RWPE1 (cell line): ENCODE results near the gene ABHD17B.

Source experiments
- CTCF ChIA-PET: fragments of 350-600 bp; sonication (Branson Sonifier 250); formaldehyde crosslinking; extraction: SDS; loops from one replicate; lab custom pipeline; 2021; lab: Yijun Ruan, JAX
- POLR2A ChIA-PET: fragments of 400-600 bp; formaldehyde crosslinking; extraction: SDS; loops from one replicate; lab custom pipeline; 2020; ENCODE audit warnings: antibody characterized with exemption; ENCODE audit not compliant: low non-redundant PET; lab: Yijun Ruan, JAX
- DNase-seq: peaks from one replicate; pipeline ENCODE4 v3.0.0; 2012; ENCODE audit warnings: low spot score
- H3K27ac ChIP-seq: fragments of 450-650 bp; 2 replicates; pipeline ENCODE4 v1.5.1; 2017
- TF ChIP-seq, protein P1 (sequence below): fragments of 450-650 bp; conservative IDR thresholded peaks from 2 replicates; pipeline ENCODE4 v1.5.1; 2017; ENCODE audit warnings: low read depth, mild to moderate bottlenecking

ABHD17B gene

DNA sequence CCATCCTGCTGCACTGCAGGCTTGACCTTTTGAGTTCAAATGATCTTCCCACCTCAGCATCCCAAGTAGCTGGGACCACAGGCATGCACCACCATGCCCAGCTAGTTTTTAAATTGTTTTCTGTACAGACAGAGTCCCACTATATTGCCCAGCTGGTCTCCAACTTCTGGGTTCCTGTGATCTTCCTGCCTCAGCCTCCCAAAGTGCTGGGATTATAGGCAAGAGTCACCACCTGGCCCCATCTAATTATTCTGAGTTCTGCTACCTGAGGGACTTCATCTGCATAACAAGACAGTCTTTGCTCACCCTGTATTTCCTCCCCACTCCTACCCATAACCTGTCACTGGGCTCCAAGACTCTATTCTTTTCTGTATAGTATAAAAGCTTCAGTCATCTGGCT lies 88.1 kb downstream of the ABHD17B start:
- no peak overlapping the region for H3K27ac ChIP-seq
- POLR2A ChIA-PET, result no interaction called here
- CTCF ChIA-PET, result no interaction called here
- no peak for DNase-seq
- TF ChIP-seq, protein P1, sequence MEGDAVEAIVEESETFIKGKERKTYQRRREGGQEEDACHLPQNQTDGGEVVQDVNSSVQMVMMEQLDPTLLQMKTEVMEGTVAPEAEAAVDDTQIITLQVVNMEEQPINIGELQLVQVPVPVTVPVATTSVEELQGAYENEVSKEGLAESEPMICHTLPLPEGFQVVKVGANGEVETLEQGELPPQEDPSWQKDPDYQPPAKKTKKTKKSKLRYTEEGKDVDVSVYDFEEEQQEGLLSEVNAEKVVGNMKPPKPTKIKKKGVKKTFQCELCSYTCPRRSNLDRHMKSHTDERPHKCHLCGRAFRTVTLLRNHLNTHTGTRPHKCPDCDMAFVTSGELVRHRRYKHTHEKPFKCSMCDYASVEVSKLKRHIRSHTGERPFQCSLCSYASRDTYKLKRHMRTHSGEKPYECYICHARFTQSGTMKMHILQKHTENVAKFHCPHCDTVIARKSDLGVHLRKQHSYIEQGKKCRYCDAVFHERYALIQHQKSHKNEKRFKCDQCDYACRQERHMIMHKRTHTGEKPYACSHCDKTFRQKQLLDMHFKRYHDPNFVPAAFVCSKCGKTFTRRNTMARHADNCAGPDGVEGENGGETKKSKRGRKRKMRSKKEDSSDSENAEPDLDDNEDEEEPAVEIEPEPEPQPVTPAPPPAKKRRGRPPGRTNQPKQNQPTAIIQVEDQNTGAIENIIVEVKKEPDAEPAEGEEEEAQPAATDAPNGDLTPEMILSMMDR, result no peak

DNA sequence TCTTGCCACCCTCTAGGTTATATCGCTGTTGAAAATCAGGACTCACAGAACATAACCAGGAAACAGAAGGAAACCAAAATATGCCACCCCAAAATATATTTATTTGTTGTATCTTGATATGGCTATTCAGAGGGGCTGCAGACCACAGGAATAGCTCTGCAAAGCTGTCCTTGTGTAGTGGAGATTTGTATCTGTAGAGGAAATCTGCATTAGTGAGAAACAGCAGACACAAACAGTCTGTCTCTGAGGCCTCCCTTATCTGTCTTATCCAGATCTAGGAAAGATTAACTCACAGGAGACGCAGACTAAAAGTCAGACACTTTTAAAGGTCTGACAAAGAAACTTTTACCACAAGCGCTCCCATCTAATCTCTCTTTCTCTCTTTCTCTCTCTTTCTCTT lies 88.5 kb downstream of the ABHD17B start:
- no peak for DNase-seq
- CTCF ChIA-PET, result no interaction called here
- no peak overlapping the region for H3K27ac ChIP-seq
- POLR2A ChIA-PET, result no interaction called here
- TF ChIP-seq, protein P1, result no peak

DNA sequence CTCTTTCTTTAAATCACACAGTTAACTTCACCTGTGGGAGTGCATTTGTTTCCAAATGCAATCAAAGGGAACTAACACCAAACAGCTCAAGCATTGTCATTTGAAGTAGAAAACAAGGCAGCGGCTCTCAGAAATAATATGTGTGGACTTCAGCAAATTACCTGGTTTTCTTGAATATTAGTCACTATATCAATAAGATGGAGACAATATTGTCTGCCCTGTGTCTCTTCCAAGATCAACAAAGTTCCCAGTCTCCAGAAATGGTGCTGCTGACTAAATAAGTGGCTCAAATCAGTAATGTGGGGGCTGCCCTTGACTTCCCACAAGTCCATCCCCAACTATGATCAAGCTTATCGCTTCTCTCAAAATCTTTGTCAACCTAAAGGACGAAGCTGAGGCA lies 89.6 kb downstream of the ABHD17B start:
- TF ChIP-seq, protein P1, result no peak
- POLR2A ChIA-PET, result no interaction called here
- CTCF ChIA-PET, result no interaction called here
- DNase-seq, result no peak
- H3K27ac ChIP-seq, result no peak overlapping the region

DNA sequence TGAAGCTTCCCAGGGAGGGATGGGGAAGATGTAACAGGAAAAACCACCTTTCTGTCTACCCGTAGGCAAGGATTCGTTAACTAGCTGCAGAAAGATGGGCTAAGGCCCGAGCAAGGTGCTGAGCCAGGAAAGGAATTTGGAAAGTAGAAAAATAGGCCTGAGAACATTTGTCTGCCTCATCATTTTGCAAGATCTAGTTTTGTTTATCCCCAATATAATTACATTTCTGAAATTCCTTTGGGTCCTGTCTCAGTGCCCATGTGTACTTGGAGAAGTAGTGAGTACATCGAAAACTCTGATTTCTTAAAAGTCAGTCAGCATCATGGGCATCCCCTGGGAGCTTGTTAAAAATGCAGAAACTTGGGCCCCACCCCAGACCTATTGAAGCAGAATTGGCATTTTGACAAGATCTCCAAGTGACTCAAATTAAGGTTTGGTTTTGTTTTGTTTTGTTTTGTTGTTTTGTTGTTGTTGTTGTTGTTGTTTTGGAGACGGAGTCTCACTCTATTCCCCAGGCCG lies 90.5 kb downstream of the ABHD17B start:
- H3K27ac ChIP-seq, result no peak overlapping the region
- ChIA-PET POLR2A (no interaction called here), CTCF (interaction anchor here (0.7 to 0.8 kb wide), 2 partner anchors 68 to 1565 kb away, joined by 3 read pairs; no protein-coding TSS in a partner anchor)
- TF ChIP-seq, protein P1, result no peak
- no peak for DNase-seq

DNA sequence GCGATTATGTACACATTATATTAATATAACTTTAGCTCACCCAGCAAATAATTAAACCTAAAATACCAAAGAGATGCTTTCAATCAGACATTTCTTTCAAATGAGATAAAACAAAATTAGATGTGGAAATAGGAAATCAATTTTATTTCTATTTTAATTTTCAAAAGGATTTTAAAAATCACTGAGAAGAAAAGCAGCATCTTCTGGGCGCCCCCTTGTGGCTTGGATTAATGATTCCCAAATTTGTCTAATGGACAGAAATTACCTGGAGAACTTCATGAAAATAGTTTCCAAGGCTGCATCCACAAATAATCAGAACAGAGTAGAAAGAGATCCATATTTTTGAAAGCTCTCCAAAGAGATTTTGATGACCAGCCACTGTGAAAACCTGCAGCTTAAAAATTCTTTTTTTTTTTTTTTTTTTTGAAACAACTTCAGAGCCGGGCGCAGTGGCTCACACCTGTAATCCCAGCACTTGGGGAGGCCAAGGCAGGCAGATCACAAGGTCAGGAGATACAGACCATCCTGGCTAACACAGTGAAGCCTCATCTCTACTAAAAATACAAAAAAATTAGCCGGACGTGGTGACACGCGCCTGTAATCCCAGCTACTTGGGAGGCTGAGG lies 91.8 kb downstream of the ABHD17B start:
- CTCF ChIA-PET, result interaction anchor here (0.6 to 1.9 kb wide), 19 partner anchors 8 to 536 kb away, joined by 3 to 11 read pairs (median 4); no protein-coding TSS in a partner anchor
- peak; percentile 42 for DNase-seq
- no peak overlapping the region for H3K27ac ChIP-seq
- TF ChIP-seq, protein P1, result peak; percentile 82
- POLR2A ChIA-PET, result interaction anchor here (0.7 kb wide), 1 partner anchor 92 kb away, joined by 4 read pairs; the partner anchor contains the start of genes ABHD17B and C9orf85

DNA sequence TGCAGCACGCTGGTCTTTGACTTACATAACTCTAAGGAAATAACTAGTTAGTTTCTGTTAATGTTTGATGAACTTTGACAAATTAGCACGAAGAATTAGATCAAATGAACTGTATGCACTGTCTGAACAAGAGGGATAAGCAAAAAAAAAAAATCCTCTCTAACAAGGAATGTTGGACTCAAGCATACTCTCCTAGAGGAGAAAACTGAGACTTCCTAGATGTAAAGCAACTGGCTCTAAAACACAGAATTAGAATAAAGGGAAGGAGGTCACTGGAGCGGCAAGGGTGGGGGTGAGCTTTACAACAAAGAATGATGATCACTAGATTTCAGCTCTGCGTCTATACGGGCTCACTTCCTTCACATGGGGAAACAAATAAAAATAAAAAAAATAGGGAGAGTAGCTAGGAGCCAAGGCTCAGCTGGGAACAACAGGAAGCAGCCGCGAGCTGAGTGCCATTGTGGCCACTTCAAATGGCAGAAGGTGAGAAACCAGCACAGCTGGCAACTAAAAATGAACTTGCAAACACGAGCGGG lies 94.0 kb downstream of the ABHD17B start:
- ChIA-PET CTCF (interaction anchor here (0.6 to 0.9 kb wide), 4 partner anchors 10 to 209 kb away, joined by 3 to 4 read pairs (median 3); no protein-coding TSS in a partner anchor), POLR2A (no interaction called here)
- TF ChIP-seq, protein P1, result no peak
- no peak for DNase-seq
- H3K27ac ChIP-seq, result no peak overlapping the region
